HepG2 (cell line): ENCODE measurements around the gene CTSA. TPM values are rescaled to one million over a fixed set of nuclear protein-coding genes. Genes with fewer than 3 reads are reported as not detected.

Experiments used
- ESRRA ChIP-seq: sonication (generic); formaldehyde crosslinking; IDR thresholded peaks from 2 replicates; pipeline ENCODE4 v1.5.1; 2020; ENCODE audit warnings: mild to moderate bottlenecking, low read depth, missing genetic modification reagents
- FOXA1 ChIP-seq, 2 experiments: fragments of 450-650 bp in 1 of 2; sonication (generic) in 1 of 2; formaldehyde crosslinking in 1 of 2; IDR thresholded peaks; 2 replicates each; pipeline versions ENCODE4 v1.4.0 to v1.6.1; 2016 to 2020; ENCODE audit warnings: missing genetic modification reagents in 1 of 2
- GZF1 ChIP-seq: sonication (generic); formaldehyde crosslinking; IDR thresholded peaks from 2 replicates; pipeline ENCODE4 v1.5.1; 2020; ENCODE audit warnings: mild to moderate bottlenecking, missing genetic modification reagents
- HDAC1 ChIP-seq: sonication (generic); formaldehyde crosslinking; IDR thresholded peaks from 2 replicates; pipeline ENCODE4 v1.5.1; 2020; ENCODE audit warnings: mild to moderate bottlenecking, missing genetic modification reagents
- KDM1A ChIP-seq: IDR thresholded peaks from 2 replicates; pipeline ENCODE4 v1.6.1; 2016; ENCODE audit warnings: missing compliant biosample characterization
- KDM3A ChIP-seq: IDR thresholded peaks from 2 replicates; pipeline ENCODE4 v1.6.1; 2018; ENCODE audit warnings: low read depth, missing compliant biosample characterization
- LCORL ChIP-seq, 2 experiments: fragments of 450-650 bp in 1 of 2; sonication (generic) in 1 of 2; formaldehyde crosslinking in 1 of 2; IDR thresholded peaks; 2 replicates each; pipeline versions ENCODE4 v1.5.0 to v1.6.1; 2017 to 2020; ENCODE audit warnings: antibody characterized with exemption in 1 of 2, missing genetic modification reagents in 1 of 2
- MAF1 ChIP-seq: sonication (generic); formaldehyde crosslinking; IDR thresholded peaks from 2 replicates; pipeline ENCODE4 v1.5.0; 2020; ENCODE audit warnings: missing genetic modification reagents, borderline replicate concordance
- MTA3 ChIP-seq: sonication (generic); formaldehyde crosslinking; IDR thresholded peaks from 2 replicates; pipeline ENCODE4 v1.4.0; 2020; ENCODE audit warnings: missing genetic modification reagents
- NR2F6 ChIP-seq, 2 experiments: IDR thresholded peaks; 2 replicates each; pipeline ENCODE4 v1.6.1; 2016; ENCODE audit warnings: antibody characterized with exemption in 1 of 2, mild to moderate bottlenecking in 1 of 2
- SAP130 ChIP-seq: IDR thresholded peaks from 2 replicates; pipeline ENCODE4 v1.6.1; 2016; ENCODE audit warnings: low read depth
- STAT5B ChIP-seq: sonication (generic); formaldehyde crosslinking; IDR thresholded peaks from 2 replicates; pipeline ENCODE4 v1.4.0; 2020; ENCODE audit warnings: missing genetic modification reagents
- ZBTB7A ChIP-seq: sonication (generic); formaldehyde crosslinking; IDR thresholded peaks from 2 replicates; pipeline ENCODE4 v1.8.0; 2022; ENCODE audit warnings: mild to moderate bottlenecking, missing genetic modification reagents
- ZNF12 ChIP-seq: sonication (generic); formaldehyde crosslinking; IDR thresholded peaks from 2 replicates; pipeline ENCODE4 v1.5.0; 2020; ENCODE audit warnings: missing genetic modification reagents
- ZNF292 ChIP-seq: sonication (generic); formaldehyde crosslinking; IDR thresholded peaks from 2 replicates; pipeline ENCODE4 v1.8.1; 2022; ENCODE audit warnings: mild to moderate bottlenecking, low read depth, missing genetic modification reagents, borderline replicate concordance
- ZNF3 ChIP-seq: IDR thresholded peaks from 2 replicates; pipeline ENCODE4 v1.7.0; 2017; ENCODE audit warnings: inconsistent platforms
- polyA plus RNA-seq, 8 experiments: library from polyadenylated mRNA; depleted of rRNA in 3 of 8; stranded (reverse) in 7 of 8; unstranded in 1 of 8; fragments of >200 nt; fragmentation: Illumina TruSeq in 4 of 8; extraction: Trizol in 4 of 8; gene quantifications; 2 replicates each; pipeline versions ENCODE4 v1.2.1 to v1.2.3, GENCODE V29; 2011 to 2016; ENCODE audit warnings: low read depth in 4 of 8, missing spikeins in 1 of 8, mixed read lengths in 1 of 8; ENCODE audit not compliant: insufficient read depth in 1 of 8
- total RNA-seq, 5 experiments: library from RNA; depleted of rRNA; stranded (reverse); fragments of >200 nt; fragmentation: Illumina TruSeq; extraction: Trizol; gene quantifications; 2 replicates each; pipeline ENCODE4 v1.2.3, GENCODE V29; 2016; ENCODE audit warnings: low read depth in 1 of 5
- TF ChIP-seq, protein P1 (sequence below): sonication (generic); formaldehyde crosslinking; IDR thresholded peaks from 2 replicates; pipeline ENCODE4 v1.8.1; 2022; ENCODE audit warnings: low read depth, mild to moderate bottlenecking, missing genetic modification reagents
- TF ChIP-seq, protein P2 (sequence below): sonication (generic); formaldehyde crosslinking; IDR thresholded peaks from 2 replicates; pipeline ENCODE4 v1.4.0; 2020; ENCODE audit warnings: missing genetic modification reagents
- TF ChIP-seq, protein P3 (sequence below): sonication (generic); formaldehyde crosslinking; IDR thresholded peaks from 2 replicates; pipeline ENCODE4 v1.8.0; 2022; ENCODE audit warnings: missing genetic modification reagents, mild to moderate bottlenecking, inconsistent platforms, borderline replicate concordance
- TF ChIP-seq, protein P4 (sequence below): sonication (generic); formaldehyde crosslinking; IDR thresholded peaks from 2 replicates; pipeline ENCODE4 v1.4.0; 2020; ENCODE audit warnings: missing genetic modification reagents, borderline replicate concordance

Gene CTSA
- total and polyA plus RNA-seq, 2 of the 13 experiments (the other 11 are each of a cell fraction or from before 2014, with no cell fraction given): 202 to 231 TPM

DNA sequence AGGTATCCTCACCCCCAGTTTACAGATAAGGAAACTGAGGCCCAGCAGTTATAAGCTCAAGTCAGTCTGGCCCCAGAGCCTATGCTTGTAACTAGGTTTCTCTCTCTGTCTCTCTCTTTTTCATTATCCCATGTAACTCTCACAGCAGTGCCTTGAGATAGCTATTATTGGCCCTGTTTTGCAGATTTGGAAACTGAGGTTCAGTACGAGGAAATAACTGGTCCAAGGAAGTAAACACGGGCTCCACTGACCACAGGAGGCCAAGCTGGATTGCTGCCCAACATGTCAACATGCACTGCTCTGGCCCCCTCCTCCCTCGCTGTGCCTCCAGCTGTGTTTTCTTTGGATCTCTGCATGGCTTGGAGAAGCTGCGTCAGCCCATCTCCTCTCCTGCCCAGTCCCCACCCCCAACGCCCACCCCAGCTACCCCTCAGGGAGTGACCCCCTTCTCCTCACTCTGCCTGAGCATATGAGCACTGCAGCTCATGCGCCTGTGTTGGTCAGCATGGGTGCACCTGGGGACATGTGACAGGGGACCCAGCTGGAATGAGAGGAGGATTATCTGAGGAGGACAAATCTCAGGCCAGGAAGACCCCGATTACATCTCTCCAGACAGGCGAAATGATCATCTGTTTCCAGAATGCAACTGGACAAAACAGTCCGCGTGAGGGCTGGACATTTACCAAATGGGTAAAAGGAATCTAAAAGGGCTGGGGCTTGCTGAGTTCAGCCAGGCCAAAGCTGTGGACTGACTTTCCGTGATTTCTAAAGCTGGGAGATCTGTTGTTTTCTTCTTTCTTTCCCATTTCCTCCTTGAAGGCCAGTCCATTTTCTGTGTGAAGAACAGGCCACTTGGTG, 28.6 kb downstream of the CTSA start (continued):
- TF ChIP-seq ZNF292 (CRISPR knock-in tag) (peak; percentile 80; the same call in 1 of the 2 replicates), KDM1A (CRISPR knock-in tag) (0 out of 2 replicates have a peak, but pooled peaks have one; percentile 70), FOXA1 (IDR thresholded peaks at IDR 0.05) (no peak), FOXA1 (CRISPR knock-in tag; IDR thresholded peaks at IDR 0.05) (peak; percentile 96), MTA3 (CRISPR knock-in tag) (no peak), HDAC1 (CRISPR knock-in tag) (peak; percentile 77), KDM3A (0 out of 2 replicates have a peak, but pooled peaks have one; percentile 49), LCORL (IDR thresholded peaks at IDR 0.05) (no peak), LCORL (CRISPR knock-in tag; IDR thresholded peaks at IDR 0.05) (peak; percentile 61), NR2F6 (IDR thresholded peaks at IDR 0.05) (no peak), NR2F6 (CRISPR knock-in tag; IDR thresholded peaks at IDR 0.05) (0 out of 2 replicates have a peak, but pooled peaks have one; percentile 48), SAP130 (CRISPR knock-in tag) (peak; percentile 86), GZF1 (CRISPR knock-in tag) (no peak), ZBTB7A (CRISPR knock-in tag) (0 out of 2 replicates have a peak, but pooled peaks have one; percentile 15), STAT5B (CRISPR knock-in tag) (no peak), ESRRA (CRISPR knock-in tag) (no peak), ZNF3 (CRISPR knock-in tag) (peak; percentile 88), MAF1 (CRISPR knock-in tag) (no peak), ZNF12 (CRISPR knock-in tag) (0 out of 2 replicates have a peak, but pooled peaks have one; percentile 20)
- TF ChIP-seq, protein P1, sequence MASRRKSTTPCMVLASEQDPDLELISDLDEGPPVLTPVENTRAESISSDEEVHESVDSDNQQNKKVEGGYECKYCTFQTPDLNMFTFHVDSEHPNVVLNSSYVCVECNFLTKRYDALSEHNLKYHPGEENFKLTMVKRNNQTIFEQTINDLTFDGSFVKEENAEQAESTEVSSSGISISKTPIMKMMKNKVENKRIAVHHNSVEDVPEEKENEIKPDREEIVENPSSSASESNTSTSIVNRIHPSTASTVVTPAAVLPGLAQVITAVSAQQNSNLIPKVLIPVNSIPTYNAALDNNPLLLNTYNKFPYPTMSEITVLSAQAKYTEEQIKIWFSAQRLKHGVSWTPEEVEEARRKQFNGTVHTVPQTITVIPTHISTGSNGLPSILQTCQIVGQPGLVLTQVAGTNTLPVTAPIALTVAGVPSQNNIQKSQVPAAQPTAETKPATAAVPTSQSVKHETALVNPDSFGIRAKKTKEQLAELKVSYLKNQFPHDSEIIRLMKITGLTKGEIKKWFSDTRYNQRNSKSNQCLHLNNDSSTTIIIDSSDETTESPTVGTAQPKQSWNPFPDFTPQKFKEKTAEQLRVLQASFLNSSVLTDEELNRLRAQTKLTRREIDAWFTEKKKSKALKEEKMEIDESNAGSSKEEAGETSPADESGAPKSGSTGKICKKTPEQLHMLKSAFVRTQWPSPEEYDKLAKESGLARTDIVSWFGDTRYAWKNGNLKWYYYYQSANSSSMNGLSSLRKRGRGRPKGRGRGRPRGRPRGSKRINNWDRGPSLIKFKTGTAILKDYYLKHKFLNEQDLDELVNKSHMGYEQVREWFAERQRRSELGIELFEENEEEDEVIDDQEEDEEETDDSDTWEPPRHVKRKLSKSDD (CRISPR knock-in tag): no peak
- TF ChIP-seq, protein P2, sequence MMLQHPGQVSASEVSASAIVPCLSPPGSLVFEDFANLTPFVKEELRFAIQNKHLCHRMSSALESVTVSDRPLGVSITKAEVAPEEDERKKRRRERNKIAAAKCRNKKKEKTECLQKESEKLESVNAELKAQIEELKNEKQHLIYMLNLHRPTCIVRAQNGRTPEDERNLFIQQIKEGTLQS: no peak
- TF ChIP-seq, protein P3, sequence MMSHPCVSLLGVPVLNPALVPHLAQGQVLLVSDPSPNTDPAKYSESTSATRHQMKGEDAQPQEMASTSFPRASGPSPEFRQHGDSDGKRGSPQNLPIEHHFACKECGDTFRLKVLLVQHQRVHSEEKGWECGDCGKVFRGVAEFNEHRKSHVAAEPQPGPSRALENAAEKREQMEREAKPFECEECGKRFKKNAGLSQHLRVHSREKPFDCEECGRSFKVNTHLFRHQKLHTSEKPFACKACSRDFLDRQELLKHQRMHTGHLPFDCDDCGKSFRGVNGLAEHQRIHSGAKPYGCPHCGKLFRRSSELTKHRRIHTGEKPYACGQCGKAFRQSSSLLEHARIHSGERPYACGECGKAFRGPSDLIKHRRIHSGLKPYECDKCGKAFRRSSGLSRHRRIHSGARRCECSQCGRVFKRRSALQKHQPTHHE (CRISPR knock-in tag): no peak
- TF ChIP-seq, protein P4, sequence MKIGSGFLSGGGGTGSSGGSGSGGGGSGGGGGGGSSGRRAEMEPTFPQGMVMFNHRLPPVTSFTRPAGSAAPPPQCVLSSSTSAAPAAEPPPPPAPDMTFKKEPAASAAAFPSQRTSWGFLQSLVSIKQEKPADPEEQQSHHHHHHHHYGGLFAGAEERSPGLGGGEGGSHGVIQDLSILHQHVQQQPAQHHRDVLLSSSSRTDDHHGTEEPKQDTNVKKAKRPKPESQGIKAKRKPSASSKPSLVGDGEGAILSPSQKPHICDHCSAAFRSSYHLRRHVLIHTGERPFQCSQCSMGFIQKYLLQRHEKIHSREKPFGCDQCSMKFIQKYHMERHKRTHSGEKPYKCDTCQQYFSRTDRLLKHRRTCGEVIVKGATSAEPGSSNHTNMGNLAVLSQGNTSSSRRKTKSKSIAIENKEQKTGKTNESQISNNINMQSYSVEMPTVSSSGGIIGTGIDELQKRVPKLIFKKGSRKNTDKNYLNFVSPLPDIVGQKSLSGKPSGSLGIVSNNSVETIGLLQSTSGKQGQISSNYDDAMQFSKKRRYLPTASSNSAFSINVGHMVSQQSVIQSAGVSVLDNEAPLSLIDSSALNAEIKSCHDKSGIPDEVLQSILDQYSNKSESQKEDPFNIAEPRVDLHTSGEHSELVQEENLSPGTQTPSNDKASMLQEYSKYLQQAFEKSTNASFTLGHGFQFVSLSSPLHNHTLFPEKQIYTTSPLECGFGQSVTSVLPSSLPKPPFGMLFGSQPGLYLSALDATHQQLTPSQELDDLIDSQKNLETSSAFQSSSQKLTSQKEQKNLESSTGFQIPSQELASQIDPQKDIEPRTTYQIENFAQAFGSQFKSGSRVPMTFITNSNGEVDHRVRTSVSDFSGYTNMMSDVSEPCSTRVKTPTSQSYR (CRISPR knock-in tag): peak; percentile 55; the same call in 1 of the 2 replicates
